Ishikawa (cell line): ENCODE results near the gene TRIM2.

Experiments
- CEBPB ChIP-seq: IDR thresholded peaks from 2 replicates; pipeline ENCODE4 v1.6.1; 2012
- CREB1 ChIP-seq: IDR thresholded peaks from 2 replicates; pipeline ENCODE4 v1.6.1; 2012; ENCODE audit warnings: low read depth
- EGR1 ChIP-seq: IDR thresholded peaks from 2 replicates; pipeline ENCODE4 v1.6.1; 2012
- EP300 ChIP-seq: IDR thresholded peaks from 2 replicates; pipeline ENCODE4 v1.6.1; 2012; ENCODE audit warnings: borderline replicate concordance
- FOXM1 ChIP-seq: IDR thresholded peaks from 2 replicates; pipeline ENCODE4 v1.6.1; 2012; ENCODE audit warnings: low read depth, borderline replicate concordance
- NFIC ChIP-seq: IDR thresholded peaks from 2 replicates; pipeline ENCODE4 v1.6.1; 2012
- RAD21 ChIP-seq: IDR thresholded peaks from 2 replicates; pipeline ENCODE4 v1.6.1; 2012; ENCODE audit warnings: low read depth
- TAF1 ChIP-seq: IDR thresholded peaks from 2 replicates; pipeline ENCODE4 v1.6.1; 2012; ENCODE audit warnings: low read depth, mild to moderate bottlenecking
- TCF12 ChIP-seq: IDR thresholded peaks from 2 replicates; pipeline ENCODE4 v1.6.1; 2012; ENCODE audit warnings: low read depth
- TEAD4 ChIP-seq: IDR thresholded peaks from 2 replicates; pipeline ENCODE4 v1.6.1; 2012
- YY1 ChIP-seq: IDR thresholded peaks from 2 replicates; pipeline ENCODE4 v1.6.1; 2012; ENCODE audit warnings: low read depth
- ZBTB7A ChIP-seq: IDR thresholded peaks from 2 replicates; pipeline ENCODE4 v1.6.1; 2012; ENCODE audit warnings: low read depth
- TF ChIP-seq, protein P1 (sequence below): IDR thresholded peaks from 2 replicates; pipeline ENCODE4 v1.6.1; 2012
- TF ChIP-seq, protein P2 (sequence below): IDR thresholded peaks from 2 replicates; pipeline ENCODE4 v1.6.1; 2012
- TF ChIP-seq, protein P3 (sequence below): IDR thresholded peaks from 2 replicates; pipeline ENCODE4 v1.6.1; 2012; ENCODE audit warnings: low read depth, mild to moderate bottlenecking

Gene TRIM2

DNA sequence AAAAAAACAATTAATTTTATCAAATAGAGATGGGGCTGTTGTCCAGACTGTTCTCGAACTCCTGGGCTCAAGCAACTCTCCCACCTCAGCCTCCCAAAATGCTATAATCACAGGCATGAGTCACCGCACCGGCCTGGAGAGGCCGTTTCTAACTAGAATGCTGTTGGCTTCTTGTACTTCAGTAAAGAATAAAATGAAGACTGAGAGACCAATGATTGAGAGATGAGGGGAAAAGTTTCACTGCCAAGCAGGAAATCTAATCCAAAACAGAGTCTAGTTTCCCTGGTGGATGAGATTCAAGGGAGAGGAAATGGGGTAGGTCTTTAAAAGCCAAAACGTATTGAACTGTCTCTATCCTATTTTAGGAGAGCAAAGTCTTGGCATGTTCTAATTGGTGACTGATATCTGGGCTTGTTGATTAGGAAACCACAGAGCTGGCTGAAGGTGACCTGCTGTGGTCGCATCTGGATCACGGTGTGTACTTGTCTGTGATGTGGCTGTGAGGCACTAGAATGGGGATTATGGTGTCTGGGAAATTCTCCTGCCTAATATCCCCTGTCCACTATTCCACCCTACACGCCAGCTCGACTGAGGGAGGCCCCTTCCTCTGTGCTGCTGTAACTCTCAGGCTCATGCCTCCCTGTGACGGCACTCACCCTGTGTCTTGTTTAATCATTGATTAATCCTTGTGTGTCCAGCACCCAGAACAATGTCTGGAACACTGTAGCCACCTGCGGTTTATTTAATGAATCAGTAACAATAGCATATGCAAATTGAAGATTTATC is 15.0 kb upstream of the TRIM2 start:
- TF ChIP-seq, protein P1, sequence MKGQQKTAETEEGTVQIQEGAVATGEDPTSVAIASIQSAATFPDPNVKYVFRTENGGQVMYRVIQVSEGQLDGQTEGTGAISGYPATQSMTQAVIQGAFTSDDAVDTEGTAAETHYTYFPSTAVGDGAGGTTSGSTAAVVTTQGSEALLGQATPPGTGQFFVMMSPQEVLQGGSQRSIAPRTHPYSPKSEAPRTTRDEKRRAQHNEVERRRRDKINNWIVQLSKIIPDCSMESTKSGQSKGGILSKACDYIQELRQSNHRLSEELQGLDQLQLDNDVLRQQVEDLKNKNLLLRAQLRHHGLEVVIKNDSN, result no peak
- TF ChIP-seq TCF12 (no peak), ZBTB7A (no peak), TEAD4 (no peak), CREB1 (no peak), CEBPB (no peak), YY1 (no peak), RAD21 (no peak), EGR1 (no peak), EP300 (no peak), TAF1 (no peak)
- TF ChIP-seq, protein P2, sequence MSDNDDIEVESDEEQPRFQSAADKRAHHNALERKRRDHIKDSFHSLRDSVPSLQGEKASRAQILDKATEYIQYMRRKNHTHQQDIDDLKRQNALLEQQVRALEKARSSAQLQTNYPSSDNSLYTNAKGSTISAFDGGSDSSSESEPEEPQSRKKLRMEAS, result no peak
- TF ChIP-seq, protein P3, sequence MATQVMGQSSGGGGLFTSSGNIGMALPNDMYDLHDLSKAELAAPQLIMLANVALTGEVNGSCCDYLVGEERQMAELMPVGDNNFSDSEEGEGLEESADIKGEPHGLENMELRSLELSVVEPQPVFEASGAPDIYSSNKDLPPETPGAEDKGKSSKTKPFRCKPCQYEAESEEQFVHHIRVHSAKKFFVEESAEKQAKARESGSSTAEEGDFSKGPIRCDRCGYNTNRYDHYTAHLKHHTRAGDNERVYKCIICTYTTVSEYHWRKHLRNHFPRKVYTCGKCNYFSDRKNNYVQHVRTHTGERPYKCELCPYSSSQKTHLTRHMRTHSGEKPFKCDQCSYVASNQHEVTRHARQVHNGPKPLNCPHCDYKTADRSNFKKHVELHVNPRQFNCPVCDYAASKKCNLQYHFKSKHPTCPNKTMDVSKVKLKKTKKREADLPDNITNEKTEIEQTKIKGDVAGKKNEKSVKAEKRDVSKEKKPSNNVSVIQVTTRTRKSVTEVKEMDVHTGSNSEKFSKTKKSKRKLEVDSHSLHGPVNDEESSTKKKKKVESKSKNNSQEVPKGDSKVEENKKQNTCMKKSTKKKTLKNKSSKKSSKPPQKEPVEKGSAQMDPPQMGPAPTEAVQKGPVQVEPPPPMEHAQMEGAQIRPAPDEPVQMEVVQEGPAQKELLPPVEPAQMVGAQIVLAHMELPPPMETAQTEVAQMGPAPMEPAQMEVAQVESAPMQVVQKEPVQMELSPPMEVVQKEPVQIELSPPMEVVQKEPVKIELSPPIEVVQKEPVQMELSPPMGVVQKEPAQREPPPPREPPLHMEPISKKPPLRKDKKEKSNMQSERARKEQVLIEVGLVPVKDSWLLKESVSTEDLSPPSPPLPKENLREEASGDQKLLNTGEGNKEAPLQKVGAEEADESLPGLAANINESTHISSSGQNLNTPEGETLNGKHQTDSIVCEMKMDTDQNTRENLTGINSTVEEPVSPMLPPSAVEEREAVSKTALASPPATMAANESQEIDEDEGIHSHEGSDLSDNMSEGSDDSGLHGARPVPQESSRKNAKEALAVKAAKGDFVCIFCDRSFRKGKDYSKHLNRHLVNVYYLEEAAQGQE, result no peak

DNA sequence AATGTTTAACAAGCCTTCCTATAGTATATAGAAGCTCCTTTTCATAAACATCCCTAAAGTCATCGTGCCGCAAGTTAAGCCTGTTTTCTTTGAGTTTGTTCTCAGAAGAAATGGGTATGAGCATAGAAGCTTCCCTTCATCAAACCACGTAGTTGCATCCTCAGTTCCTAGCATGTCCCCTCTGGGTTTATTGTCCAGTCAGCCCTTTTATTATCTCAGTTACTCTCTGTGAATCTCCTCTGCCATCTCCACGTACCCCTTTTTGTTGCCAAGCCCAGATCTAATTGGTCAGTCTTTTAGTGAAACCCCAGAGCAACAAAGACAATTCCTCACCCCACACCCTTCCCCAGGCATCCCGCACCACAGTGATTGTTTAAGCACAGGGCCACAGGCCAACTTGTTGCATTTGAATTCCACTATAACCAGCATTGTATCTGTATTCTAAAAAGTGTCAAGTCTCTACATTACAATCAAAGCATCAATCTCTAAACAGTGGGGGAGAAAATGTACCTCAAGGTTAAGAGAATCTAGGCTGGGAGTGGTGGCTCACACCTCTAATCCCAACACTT is 12.4 kb upstream of the TRIM2 start:
- TF ChIP-seq, protein P3, result no peak
- TF ChIP-seq CEBPB (no peak), EP300 (no peak), FOXM1 (no peak), RAD21 (no peak), TEAD4 (no peak), ZBTB7A (no peak), TAF1 (no peak)

DNA sequence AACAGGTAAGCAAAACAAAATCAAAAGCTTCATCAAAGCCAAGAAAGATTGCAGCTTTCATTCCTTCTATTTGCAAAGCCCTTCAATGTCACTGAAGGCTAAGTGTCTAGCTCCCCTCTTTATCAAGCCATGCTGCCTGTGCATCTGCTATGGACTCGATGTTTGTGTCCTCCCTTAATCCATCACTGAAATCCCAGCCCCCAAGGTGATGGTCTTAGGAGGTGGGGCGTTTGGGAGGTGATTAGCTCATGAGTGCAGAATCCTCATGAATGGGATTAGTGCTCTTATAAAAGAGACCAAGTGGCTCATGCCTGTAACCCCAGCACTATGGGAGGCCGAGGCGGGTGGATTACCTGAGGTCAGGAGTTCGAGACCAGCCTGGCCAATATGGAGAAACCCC is 6.9 kb upstream of the TRIM2 start:
- TF ChIP-seq NFIC, result no peak
- TF ChIP-seq, protein P1, result no peak
- no peak for TF ChIP-seq TCF12
- TF ChIP-seq TAF1, result no peak
- TF ChIP-seq EP300, result no peak
- no peak for TF ChIP-seq TEAD4
- no peak for TF ChIP-seq CREB1
- TF ChIP-seq, protein P3, result no peak
- no peak for TF ChIP-seq ZBTB7A
- no peak for TF ChIP-seq RAD21
- no peak for TF ChIP-seq CEBPB
- TF ChIP-seq YY1, result no peak
- TF ChIP-seq FOXM1, result no peak
- TF ChIP-seq, protein P2, result no peak
- no peak for TF ChIP-seq EGR1

DNA sequence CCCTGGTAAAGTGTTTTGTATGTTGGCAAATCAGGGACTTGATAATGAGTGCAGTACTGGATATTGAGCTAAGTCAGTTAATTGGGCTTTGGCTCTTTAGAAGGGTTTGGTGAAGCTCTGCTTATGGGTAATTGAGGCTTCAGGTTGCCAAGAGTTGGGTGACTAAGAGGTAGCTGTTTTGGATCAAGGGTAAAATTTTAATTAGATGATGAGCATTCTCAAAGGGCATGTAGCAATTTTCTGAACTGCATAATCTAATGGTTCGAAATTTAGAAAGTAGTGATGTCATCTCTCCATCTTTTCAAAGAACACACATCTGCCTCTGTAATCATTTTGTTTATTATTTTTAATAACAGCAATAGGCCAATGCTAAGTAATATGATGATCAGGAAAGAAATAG is 5.5 kb upstream of the TRIM2 start:
- TF ChIP-seq EGR1 (no peak), RAD21 (no peak), FOXM1 (no peak), CREB1 (no peak), TAF1 (no peak), CEBPB (no peak), NFIC (no peak), YY1 (no peak), ZBTB7A (no peak), TCF12 (no peak), EP300 (no peak), TEAD4 (no peak)
- TF ChIP-seq, protein P1, result no peak
- TF ChIP-seq, protein P2, result no peak
